ENCODE measurements around the gene FZD2. TPM values are rescaled to one million over a fixed set of nuclear protein-coding genes. Genes with fewer than 3 reads are reported as not detected.

The FZD2 gene
- total RNA-seq, 1 experiment from 2014 or later: 11.6 TPM

- DNase-seq: no peak
- CTCF ChIA-PET: interaction anchor here (0.7 kb wide), 1 partner anchor 139 kb away, joined by 7 read pairs; no protein-coding TSS in a partner anchor
- intact Hi-C loops (cut with micrococcal nuclease): no loop called here
Measured at GRCh38 chr17:44530896-44531418, 26.3 kb upstream of the FZD2 start.

GRCh38 chr17:44533533-44534246 is 23.6 kb upstream of the FZD2 start:
- peak overlapping the region; percentile 24 for H3K4me2 ChIP-seq (ENCODE audit: low read length)
- ATAC-seq: peak; percentile 90
- no peaks in the 10 kb centered on the region for H3K9me3 ChIP-seq (ENCODE audit: low read length)
- no peaks in the 10 kb centered on the region for H3F3A ChIP-seq (ENCODE audit: low read length, unreplicated experiment)
- BruUV-seq (replicated peaks): no TSS peak
- H4K20me1 ChIP-seq (ENCODE audit: low read length): no peaks in the 10 kb centered on the region
- H3K9me2 ChIP-seq (replicated peaks; ENCODE audit: low read length): no peaks in the 10 kb centered on the region
- H3K4me1 ChIP-seq (ENCODE audit: insufficient read depth, low read length): peaks cover 12% of the 10 kb centered on the region; the same call in 1 of the 2 replicates
- peak overlapping the region; percentile 85 for H2AFZ ChIP-seq (ENCODE audit: low read length)
- POLR2A ChIA-PET (ENCODE audit: unreplicated experiment): interaction anchor here (0.6 kb wide), 1 partner anchor 35 kb away, joined by 3 read pairs; no protein-coding TSS in a partner anchor
- no peaks in the 10 kb centered on the region for H3K79me2 ChIP-seq (ENCODE audit: low read length)
- no peaks in the 10 kb centered on the region for H3K36me3 ChIP-seq (ENCODE audit: low read depth, low read length)
- H3K27ac ChIP-seq (ENCODE audit: low read length): no peak overlapping the region
- TF ChIP-seq EZH2 (IDR thresholded peaks at IDR 0.05; ENCODE audit: low read length, unreplicated experiment): no peak
- peak; percentile 99 for TF ChIP-seq CTCF (conservative IDR thresholded peaks at IDR 0.05; ENCODE audit: low read depth, low read length)
- intact Hi-C loops (cut with micrococcal nuclease): loop anchor here (1.0 to 2.0 kb wide), 3 partner anchors 23 to 139 kb away; partner anchors contain the start of gene FZD2
- H3K9ac ChIP-seq (ENCODE audit: low read length): no peak overlapping the region
- no peaks in the 10 kb centered on the region for H3K27me3 ChIP-seq (ENCODE audit: low read length)
- no peak overlapping the region for H3K4me3 ChIP-seq (ENCODE audit: low read length)
- CTCF ChIA-PET: interaction anchor here (0.5 to 0.6 kb wide), 5 partner anchors 11 to 101 kb away, joined by 3 to 7 read pairs (median 5); partner anchors contain the start of gene FZD2
- peak; percentile 94 for DNase-seq

More at GRCh38 chr17:44530896-44531418, 26.3 kb upstream of the FZD2 start:
- peaks cover 12% of the 10 kb centered on the region; the same call in 1 of the 2 replicates for H3K4me1 ChIP-seq (ENCODE audit: insufficient read depth, low read length)
- H3K79me2 ChIP-seq (ENCODE audit: low read length): no peaks in the 10 kb centered on the region
- TF ChIP-seq EZH2 (IDR thresholded peaks at IDR 0.05; ENCODE audit: low read length, unreplicated experiment): no peak
- TF ChIP-seq CTCF (conservative IDR thresholded peaks at IDR 0.05; ENCODE audit: low read depth, low read length): no peak
- no peak for TF ChIP-seq EZH2phosphoT487 (IDR thresholded peaks at IDR 0.05; ENCODE audit: borderline replicate concordance, low read length)
- H3K36me3 ChIP-seq (ENCODE audit: low read depth, low read length): no peaks in the 10 kb centered on the region
- no peaks in the 10 kb centered on the region for H3K9me2 ChIP-seq (replicated peaks; ENCODE audit: low read length)
- no peak for ATAC-seq
- 0 out of 2 replicates have a peak, but pooled peaks cover 6% of the 10 kb centered on the region for H3K9me3 ChIP-seq (ENCODE audit: low read length)
- H3K4me2 ChIP-seq (ENCODE audit: low read length): no peak overlapping the region
- no peak overlapping the region for H3K27ac ChIP-seq (ENCODE audit: low read length)
- H3K9ac ChIP-seq (ENCODE audit: low read length): no peak overlapping the region
- no TSS peak for BruUV-seq (replicated peaks)
- no peaks in the 10 kb centered on the region for H3F3A ChIP-seq (ENCODE audit: low read length, unreplicated experiment)
- no peaks in the 10 kb centered on the region for H3K27me3 ChIP-seq (ENCODE audit: low read length)
- H3K4me3 ChIP-seq (ENCODE audit: low read length): no peak overlapping the region
- POLR2A ChIA-PET (ENCODE audit: unreplicated experiment): no interaction called here
- H4K20me1 ChIP-seq (ENCODE audit: low read length): no peaks in the 10 kb centered on the region
- no peak overlapping the region for H2AFZ ChIP-seq (ENCODE audit: low read length)

Measured in PC-3 (cell line).